ENCODE measurements around the gene WNK1.

The WNK1 gene

GRCh38 chr12:863285-863684 is 110.9 kb downstream of the WNK1 start:
- DNase-seq (ENCODE audit: low spot score) = no peak

- no peak for DNase-seq (ENCODE audit: low spot score)
Observed at GRCh38 chr12:865614-866013, 113.2 kb downstream of the WNK1 start.

- no peak for DNase-seq (ENCODE audit: low spot score)
Observed at GRCh38 chr12:867905-868304, 115.5 kb downstream of the WNK1 start.

- no peak for DNase-seq (ENCODE audit: low spot score)
Observed at GRCh38 chr12:868722-869121, 116.3 kb downstream of the WNK1 start.

GRCh38 chr12:870378-870777 is 118.0 kb downstream of the WNK1 start:
- DNase-seq (ENCODE audit: low spot score) = no peak

- DNase-seq (ENCODE audit: low spot score) = no peak
Observed at GRCh38 chr12:873954-874353, 121.6 kb downstream of the WNK1 start.

GRCh38 chr12:879641-880040 is 127.3 kb downstream of the WNK1 start:
- no peak for DNase-seq (ENCODE audit: low spot score)

- DNase-seq (ENCODE audit: low spot score) = no peak
Observed at GRCh38 chr12:880656-881055, 128.3 kb downstream of the WNK1 start.

GRCh38 chr12:884746-885414 is 132.5 kb downstream of the WNK1 start:
- DNase-seq (ENCODE audit: low spot score) = no peak

GRCh38 chr12:885701-886100 is 133.3 kb downstream of the WNK1 start:
- DNase-seq (ENCODE audit: low spot score) = no peak

- DNase-seq (ENCODE audit: low spot score) = no peak
Observed at GRCh38 chr12:886206-886605, 133.8 kb downstream of the WNK1 start.

GRCh38 chr12:894226-894625 is 141.8 kb downstream of the WNK1 start:
- no peak for DNase-seq (ENCODE audit: low spot score)

- DNase-seq (ENCODE audit: low spot score) = no peak
Observed at GRCh38 chr12:896031-896430, 143.7 kb downstream of the WNK1 start.

- no peak for DNase-seq (ENCODE audit: low spot score)
Observed at GRCh38 chr12:897386-897785, 145.0 kb downstream of the WNK1 start.

GRCh38 chr12:902581-902980 is 150.2 kb downstream of the WNK1 start:
- DNase-seq (ENCODE audit: low spot score) = no peak

GRCh38 chr12:903055-903454 is 150.7 kb downstream of the WNK1 start:
- no peak for DNase-seq (ENCODE audit: low spot score)

- DNase-seq (ENCODE audit: low spot score) = no peak
Observed at GRCh38 chr12:904010-904414, 151.6 kb downstream of the WNK1 start.

GRCh38 chr12:905261-906031 is 153.1 kb downstream of the WNK1 start:
- no peak for DNase-seq (ENCODE audit: low spot score)

GRCh38 chr12:906062-906585 is 153.7 kb downstream of the WNK1 start:
- no peak for DNase-seq (ENCODE audit: low spot score)

GRCh38 chr12:907413-908185 is 155.2 kb downstream of the WNK1 start:
- DNase-seq (ENCODE audit: low spot score) = no peak

GRCh38 chr12:909861-910260 is 157.5 kb downstream of the WNK1 start:
- DNase-seq (ENCODE audit: low spot score) = no peak

GRCh38 chr12:910416-910815 is 158.0 kb downstream of the WNK1 start:
- no peak for DNase-seq (ENCODE audit: low spot score)
